Measurements from ENCODE around the gene PAQR7.

DNA sequence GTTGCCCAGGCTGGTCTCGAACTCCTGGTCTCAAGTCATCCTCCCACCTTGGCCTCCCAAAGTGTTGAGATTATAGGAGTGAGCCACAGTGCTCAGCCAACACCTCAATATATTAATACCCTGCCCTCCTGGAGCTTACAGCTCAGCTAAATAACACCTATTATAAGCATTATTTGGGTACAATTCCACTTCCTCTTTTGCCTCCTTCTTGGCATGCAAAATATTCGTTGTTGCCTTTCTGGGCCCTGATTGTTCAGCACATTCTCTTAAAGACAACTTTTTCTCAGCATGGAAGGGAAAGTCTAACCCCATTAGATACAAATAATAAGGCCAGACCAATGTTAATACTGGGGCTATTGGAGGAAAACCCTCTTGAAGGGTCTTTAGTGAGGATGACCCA lies 2.8 kb downstream of the PAQR7 start:
- TF ChIP-seq POLR2A (IDR thresholded peaks at IDR 0.05; ENCODE audit: low read length), result no peak
- no peak for TF ChIP-seq GATA1 (IDR thresholded peaks at IDR 0.05; ENCODE audit: low read depth, low read length)

Data from erythroblast (primary cell).